ENCODE measurements around the gene KLK6.

DNA sequence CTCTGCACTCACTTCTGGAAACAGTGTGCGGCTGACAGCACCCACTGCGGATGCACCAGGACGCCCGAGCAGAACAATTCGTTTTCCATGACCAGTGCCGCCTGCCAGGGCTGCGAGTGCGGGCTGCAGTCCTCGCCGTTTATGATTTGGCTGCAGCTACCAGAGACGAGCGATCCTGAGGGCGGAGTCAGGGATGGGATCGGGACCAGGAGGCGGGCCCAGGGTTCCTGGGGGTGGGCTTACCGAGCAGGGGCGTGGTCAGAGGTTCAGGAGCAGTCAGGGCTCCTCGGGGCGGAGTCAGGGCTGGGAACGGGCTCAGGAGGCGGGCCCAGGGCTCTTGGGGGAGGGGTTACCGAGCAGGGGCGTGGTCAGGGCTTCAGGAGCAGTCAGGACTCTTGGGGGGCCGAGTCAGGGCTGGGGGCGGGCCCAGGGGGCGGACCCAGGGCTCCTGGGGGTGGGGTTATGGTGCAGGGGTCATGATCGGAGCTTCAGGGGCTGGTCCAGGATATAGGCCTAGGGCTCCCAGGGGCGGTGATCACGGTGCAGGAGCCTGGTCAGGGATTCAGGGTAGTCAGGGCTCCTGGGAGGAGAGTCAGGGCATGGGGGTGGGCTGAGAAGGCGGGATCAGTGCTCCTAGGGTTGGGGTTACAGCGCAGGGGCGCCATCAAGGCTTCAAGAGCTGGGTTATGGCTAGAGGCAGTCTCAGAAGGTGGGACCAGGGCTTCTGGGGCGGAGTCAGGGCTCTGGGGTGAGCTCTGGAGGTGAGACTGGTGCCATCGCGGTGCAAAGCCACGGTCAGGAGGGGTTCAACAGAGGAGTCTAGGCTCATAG lies 59.9 kb downstream of the KLK6 start:
- TF ChIP-seq CTCF (IDR thresholded peaks at IDR 0.05; ENCODE audit: insufficient read depth, low read length, poor library complexity, severe bottlenecking) (no peak), EZH2phosphoT487 (conservative IDR thresholded peaks at IDR 0.05; ENCODE audit: low read length) (no peak)
